K562 (cell line): Measurements from ENCODE around the gene NAALAD2. TPM values are rescaled to one million over a fixed set of nuclear protein-coding genes. Genes with fewer than 3 reads are reported as not detected.

Experiments
- ATF4 ChIP-seq: fragments of 450-650 bp; formaldehyde crosslinking; IDR thresholded peaks from 2 replicates; pipeline ENCODE4 v1.4.0; 2022; ENCODE audit warnings: mild to moderate bottlenecking, moderate library complexity
- C11orf30 ChIP-seq: fragments of 450-650 bp; IDR thresholded peaks from 2 replicates; pipeline ENCODE4 v1.6.1; 2016; ENCODE audit warnings: low read depth, mild to moderate bottlenecking
- CUX1 ChIP-seq: fragments of 200-800 bp; sonication (Bioruptor generic); IDR thresholded peaks from 2 replicates; pipeline ENCODE4 v1.6.1; 2016; ENCODE audit warnings: missing genetic modification characterization, missing compliant biosample characterization
- E2F4 ChIP-seq: sonication (generic); formaldehyde crosslinking; IDR thresholded peaks from 2 replicates; pipeline ENCODE4 v1.8.0; 2022; ENCODE audit warnings: mild to moderate bottlenecking, low read depth, missing genetic modification reagents
- FIP1L1 ChIP-seq: fragments of 200-400 bp; formaldehyde crosslinking; IDR thresholded peaks from 2 replicates; pipeline ENCODE4 v1.6.1; 2018; ENCODE audit warnings: mild to moderate bottlenecking, low read depth, low read length; ENCODE audit not compliant: poor library complexity, severe bottlenecking
- GABPB2 ChIP-seq: fragments of 250-450 bp; sonication (Bioruptor Pico); conservative IDR thresholded peaks from 2 replicates; pipeline ENCODE4 v1.5.1; 2021; ENCODE audit warnings: mild to moderate bottlenecking
- KHSRP ChIP-seq: fragments of 450-650 bp; IDR thresholded peaks from 2 replicates; pipeline ENCODE4 v1.6.1; 2017
- MAFG ChIP-seq: fragments of 450-650 bp; conservative IDR thresholded peaks from 2 replicates; pipeline ENCODE4 v1.6.1; 2016; ENCODE audit warnings: missing genetic modification characterization, missing compliant biosample characterization
- MCM3 ChIP-seq: fragments of 450-650 bp; IDR thresholded peaks from 2 replicates; pipeline ENCODE4 v1.6.1; 2016
- MXD1 ChIP-seq: fragments of 250-450 bp; sonication (Bioruptor Pico); IDR thresholded peaks from 2 replicates; pipeline ENCODE4 v1.8.0; 2021; ENCODE audit warnings: borderline replicate concordance, mild to moderate bottlenecking, moderate library complexity; ENCODE audit not compliant: poor library complexity, severe bottlenecking
- MYNN ChIP-seq, 2 experiments: sonication (generic); formaldehyde crosslinking in 1 of 2; IDR thresholded peaks; 2 replicates each; pipeline versions ENCODE4 v1.5.0 to v1.6.1; 2016 to 2020; ENCODE audit warnings: antibody characterized with exemption in 1 of 2, missing genetic modification reagents in 1 of 2
- NCOA6 ChIP-seq: fragments of 450-650 bp; IDR thresholded peaks from 2 replicates; pipeline ENCODE4 v1.6.1; 2017; ENCODE audit warnings: mild to moderate bottlenecking
- NFE2 ChIP-seq: IDR thresholded peaks from 2 replicates; pipeline ENCODE4 v1.6.1; 2014; ENCODE audit warnings: antibody characterized with exemption, low read depth
- NFRKB ChIP-seq: fragments of 450-650 bp; IDR thresholded peaks from 2 replicates; pipeline ENCODE4 v1.6.1; 2016; ENCODE audit warnings: low read depth
- PHF8 ChIP-seq: fragments of 200-600 bp; sonication (generic); IDR thresholded peaks from 2 replicates; pipeline ENCODE4 v1.6.1; 2012; ENCODE audit warnings: mixed run types, mild to moderate bottlenecking, inconsistent platforms, low read length, moderate library complexity, borderline replicate concordance
- PRDM10 ChIP-seq: fragments of 450-650 bp; IDR thresholded peaks from 2 replicates; pipeline ENCODE4 v1.6.1; 2018; ENCODE audit not compliant: partially characterized antibody
- ZNF764 ChIP-seq: fragments of 250-450 bp; sonication (Bioruptor Pico); IDR thresholded peaks from 2 replicates; pipeline ENCODE4 v1.4.0; 2020; ENCODE audit warnings: low read depth, mild to moderate bottlenecking, moderate library complexity
- polyA plus RNA-seq, 8 experiments: library from polyadenylated mRNA; depleted of rRNA in 4 of 8; stranded (reverse) in 5 of 8; unstranded in 3 of 8; fragments of >200 nt; fragmentation: Nextera tagmentation in 2 of 8; fragmentation: Illumina TruSeq in 1 of 8; extraction: Ambion mirVana in 2 of 8; extraction: Trizol in 1 of 8; gene quantifications; 2 replicates each; pipeline versions ENCODE4 v1.2.1 to v1.2.3, GENCODE V29; 2011 to 2014; ENCODE audit warnings: inconsistent platforms in 1 of 8, missing spikeins in 1 of 8
- total RNA-seq, 7 experiments: library from RNA; depleted of rRNA in 6 of 7; stranded (reverse); fragments of >200 nt in 6 of 7; fragmentation: Illumina TruSeq in 2 of 7; extraction: Trizol in 2 of 7; gene quantifications; 2 replicates each; pipeline versions ENCODE4 v1.2.1 to v1.2.3, GENCODE V29; 2011 to 2021; ENCODE audit warnings: low replicate concordance in 1 of 7

The NAALAD2 gene
- total and polyA plus RNA-seq, 9 of the 15 experiments (the other 6 are each of a cell fraction or from before 2014, with no cell fraction given), result 0.05 to 0.24 (median 0.12) TPM

- TF ChIP-seq MXD1 (CRISPR knock-in tag) (no peak), MYNN (IDR thresholded peaks at IDR 0.05) (no peak), MYNN (CRISPR knock-in tag; IDR thresholded peaks at IDR 0.05) (no peak), FIP1L1 (no peak), ATF4 (CRISPR knock-in tag) (no peak), MCM3 (no peak), CUX1 (no peak), PHF8 (no peak), ZNF764 (CRISPR knock-in tag) (no peak), GABPB2 (CRISPR knock-in tag) (no peak), PRDM10 (peak; percentile 85), KHSRP (no peak), NFRKB (no peak), MAFG (tag) (peak; percentile 74), NFE2 (peak; percentile 89), E2F4 (no peak), C11orf30 (peak; percentile 73), NCOA6 (no peak)
Observed at GRCh38 chr11:90237004-90237403, 102.5 kb downstream of the NAALAD2 start (continued).
